Superior temporal gyrus (tissue), 1 donor: ENCODE results near the gene WNT7B.

Experiments used
- DNase-seq: peaks from one replicate; pipeline ENCODE4 v3.0.0-alpha.2; 2016; ENCODE audit errors: extremely low spot score

The WNT7B gene

DNA sequence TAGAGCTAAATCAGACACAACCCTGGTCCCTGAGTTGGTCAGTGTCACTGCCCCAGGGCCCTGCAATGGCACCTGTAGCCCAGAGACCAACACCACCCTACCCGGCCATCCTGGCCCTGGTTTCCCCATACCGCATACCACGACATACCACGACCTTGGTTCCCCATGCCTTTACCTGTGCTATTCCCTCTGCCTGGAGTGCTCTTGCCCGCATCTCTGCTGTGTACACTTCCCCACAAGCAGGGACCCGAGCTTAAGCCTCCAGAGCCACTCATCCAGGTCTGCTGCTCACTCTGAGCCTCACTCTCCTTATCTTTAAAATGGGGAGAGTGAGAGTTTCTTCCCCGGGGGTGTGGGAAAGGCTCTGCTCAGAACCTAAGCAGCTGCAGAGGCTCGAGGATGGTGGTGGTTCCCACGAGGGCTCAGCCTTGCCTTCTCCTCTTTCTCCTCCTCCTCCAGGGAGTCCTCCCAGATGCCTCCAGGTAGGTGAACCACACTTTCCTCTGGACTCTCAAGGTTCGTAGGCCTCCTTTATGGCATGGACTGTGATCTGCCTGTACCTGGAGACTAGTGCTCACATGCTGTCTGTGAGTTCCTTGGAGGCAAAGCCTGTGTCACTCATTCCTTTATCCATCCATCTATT lies 48.1 kb downstream of the WNT7B start:
- no peak for DNase-seq

DNA sequence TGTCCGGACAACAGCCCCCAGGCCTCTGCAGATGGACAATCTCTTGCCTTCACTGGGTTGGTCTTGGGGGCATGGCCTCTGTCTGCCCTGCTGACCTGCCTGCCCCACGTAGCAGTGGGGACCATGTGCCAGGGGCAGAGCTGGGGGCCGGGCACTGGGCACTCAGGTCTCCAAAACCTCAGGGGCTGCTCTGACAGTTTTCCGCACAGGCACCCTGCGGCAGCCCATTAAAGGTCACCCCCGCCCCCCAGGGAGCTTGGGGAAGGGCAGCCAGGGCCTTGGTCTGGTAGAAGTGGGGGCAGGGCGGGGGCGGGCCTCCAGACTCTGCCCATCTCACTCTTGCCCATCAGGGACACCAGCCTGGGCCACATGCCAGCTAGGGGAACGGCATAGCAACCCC lies 49.9 kb downstream of the WNT7B start:
- DNase-seq, result no peak

- no peak for DNase-seq
Measured at GRCh38 chr22:45926433-45926832, 50.5 kb downstream of the WNT7B start.

DNA sequence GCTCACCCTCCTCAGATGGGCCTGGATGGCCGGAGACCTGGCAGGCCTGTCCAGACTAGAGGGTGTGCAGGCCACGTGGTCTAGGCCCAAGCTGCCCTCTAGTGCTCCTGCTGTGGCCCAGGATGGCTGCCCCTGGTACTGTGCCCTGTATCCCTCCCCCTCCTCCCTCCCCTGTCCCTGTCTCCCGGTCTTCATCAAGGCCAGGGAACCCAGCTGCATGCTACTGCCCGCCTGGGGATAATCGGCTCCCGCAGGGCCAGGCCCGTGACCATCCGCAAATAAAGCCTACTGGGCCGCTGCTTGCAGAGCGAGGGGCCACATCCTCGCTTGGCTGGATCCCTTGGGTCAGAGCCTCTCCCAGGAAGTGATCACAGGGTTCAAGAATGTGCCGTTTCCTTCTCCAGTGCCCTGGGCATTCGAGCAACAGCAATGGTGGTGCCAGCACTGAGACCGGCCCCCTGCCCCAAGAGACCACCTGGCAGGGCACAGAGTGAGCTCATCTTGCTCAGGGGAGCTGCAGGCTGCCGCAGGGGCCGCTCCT lies 51.1 kb downstream of the WNT7B start:
- DNase-seq, result no peak

- no peak for DNase-seq
Measured at GRCh38 chr22:45923835-45924234, 53.1 kb downstream of the WNT7B start.

- no peak for DNase-seq
Measured at GRCh38 chr22:45923212-45923611, 53.8 kb downstream of the WNT7B start.

GRCh38 chr22:45922661-45923060 lies 54.3 kb downstream of the WNT7B start:
- no peak for DNase-seq

DNA sequence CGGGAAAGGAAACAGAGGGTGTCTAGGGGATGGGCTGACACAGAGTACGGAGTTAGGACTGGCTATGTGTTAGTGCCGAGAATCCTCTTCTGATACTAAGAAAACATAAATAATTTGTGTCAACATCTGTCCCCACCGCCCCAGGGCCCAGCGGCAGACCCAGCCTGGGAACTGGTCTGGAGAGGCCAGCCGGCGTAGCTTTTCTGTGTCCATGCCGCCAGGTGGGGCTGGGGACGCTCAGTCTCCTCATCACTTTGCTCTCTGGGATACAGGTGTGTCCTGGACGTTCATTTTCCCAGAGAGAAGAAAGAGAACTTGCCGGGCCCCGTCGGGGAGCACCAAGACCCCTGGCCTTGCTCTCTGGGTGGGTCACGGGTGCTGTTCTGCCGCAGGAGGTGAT lies 54.7 kb downstream of the WNT7B start:
- DNase-seq, result no peak

- no peak for DNase-seq
Measured at GRCh38 chr22:45919504-45920286, 57.3 kb downstream of the WNT7B start.

GRCh38 chr22:45918459-45919370 lies 58.2 kb downstream of the WNT7B start:
- DNase-seq, result no peak

GRCh38 chr22:45917700-45918458 lies 59.1 kb downstream of the WNT7B start:
- DNase-seq, result no peak

DNA sequence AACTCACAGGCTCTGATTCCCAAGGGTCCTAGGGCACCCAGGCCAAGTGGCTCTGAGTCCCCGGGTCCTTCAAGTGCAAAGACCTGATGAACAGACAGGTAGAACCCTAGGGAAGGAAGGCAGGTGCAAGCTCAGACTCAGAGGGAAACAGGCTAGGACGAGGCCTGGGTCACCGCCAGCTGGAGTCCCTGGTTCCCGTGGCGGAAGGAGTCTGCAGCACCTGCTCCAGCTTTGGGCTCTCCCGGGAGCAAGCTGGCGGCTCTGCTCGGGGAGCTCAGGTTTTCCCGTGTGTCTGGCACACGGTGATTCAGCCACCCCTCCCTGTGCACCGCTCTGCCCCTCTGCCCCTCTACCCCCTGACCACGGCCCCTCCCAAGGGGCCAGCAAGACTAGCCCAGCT lies 59.8 kb downstream of the WNT7B start:
- no peak for DNase-seq

GRCh38 chr22:45916515-45916914 lies 60.4 kb downstream of the WNT7B start:
- DNase-seq, result no peak

DNA sequence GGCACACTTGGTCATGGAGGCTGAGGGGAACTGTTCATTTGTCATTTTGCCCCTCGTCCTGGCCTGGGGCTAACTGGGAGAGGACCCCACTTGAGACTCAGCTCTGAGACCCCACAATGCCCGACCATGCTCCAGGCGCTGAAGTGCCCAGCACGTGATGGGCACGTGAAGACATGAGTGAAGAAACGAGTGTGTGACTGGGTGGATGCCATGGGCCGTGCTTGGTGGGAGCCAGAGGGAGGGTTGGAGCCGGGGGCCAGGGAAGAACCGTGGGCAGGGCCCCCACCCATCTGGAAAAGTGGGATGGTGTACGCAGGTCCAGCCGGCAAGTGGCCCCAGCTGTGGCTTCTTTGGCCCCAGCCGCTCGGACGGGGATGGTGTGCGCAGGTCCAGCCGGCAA lies 61.1 kb downstream of the WNT7B start:
- no peak for DNase-seq

DNA sequence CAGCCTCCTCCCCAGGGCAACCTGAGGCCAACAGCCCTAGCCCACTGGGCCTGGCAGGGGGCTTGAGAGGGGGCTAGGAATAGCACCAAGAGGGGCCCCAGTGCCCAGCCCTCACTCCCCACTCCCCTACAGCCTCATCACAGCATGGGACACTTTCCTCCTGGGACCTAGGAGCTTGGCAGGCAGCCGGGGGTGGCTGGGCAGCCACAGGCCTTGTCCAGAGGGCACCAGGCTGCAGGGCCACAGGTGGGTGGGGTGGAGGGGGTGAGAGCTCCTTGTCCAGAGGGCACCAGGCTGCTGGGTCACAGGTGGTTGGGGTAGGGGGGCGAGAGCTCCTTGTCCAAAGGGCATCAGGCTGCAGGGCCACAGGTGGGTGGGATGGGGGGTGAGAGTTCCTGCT lies 61.8 kb downstream of the WNT7B start:
- no peak for DNase-seq

DNA sequence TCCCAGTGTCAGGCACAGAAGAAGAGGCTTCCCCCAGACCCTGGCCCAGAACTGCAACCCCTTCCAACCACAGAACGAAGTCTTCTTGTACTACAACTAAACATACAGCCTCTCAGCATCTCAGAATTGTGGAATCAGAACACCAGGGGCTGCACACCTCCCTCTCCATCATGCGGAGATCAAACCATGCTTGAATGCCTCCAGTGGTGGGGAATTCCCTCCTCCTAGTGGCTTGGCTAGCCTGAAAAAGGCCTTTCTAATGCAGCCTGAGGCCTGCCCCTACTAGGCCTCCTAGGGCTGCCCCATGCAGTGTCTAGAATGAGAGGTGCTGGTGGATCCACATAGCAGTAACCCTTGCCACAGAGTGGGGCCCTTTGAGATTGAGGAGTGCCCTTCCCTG lies 62.7 kb downstream of the WNT7B start:
- no peak for DNase-seq

DNA sequence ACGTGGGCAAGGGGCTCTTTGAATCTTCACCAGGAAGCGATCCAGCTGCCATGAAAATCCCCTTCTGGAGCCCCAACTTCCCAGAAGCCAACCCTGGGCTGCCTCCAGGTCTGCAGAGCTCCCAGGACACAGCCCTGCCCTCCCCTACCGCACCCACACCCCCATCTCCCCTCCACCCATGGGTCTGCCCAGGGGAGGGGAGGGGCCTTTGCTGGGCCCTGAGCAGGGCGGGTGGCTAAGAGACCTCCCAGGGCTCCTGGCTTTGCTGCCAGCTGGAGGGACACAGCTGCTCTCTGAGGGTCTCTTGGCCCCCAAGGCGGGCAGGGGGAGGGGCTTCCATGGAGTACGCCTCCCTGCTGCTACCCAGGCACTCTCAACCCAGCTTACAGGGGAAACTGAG lies 64.1 kb downstream of the WNT7B start:
- no peak for DNase-seq

DNA sequence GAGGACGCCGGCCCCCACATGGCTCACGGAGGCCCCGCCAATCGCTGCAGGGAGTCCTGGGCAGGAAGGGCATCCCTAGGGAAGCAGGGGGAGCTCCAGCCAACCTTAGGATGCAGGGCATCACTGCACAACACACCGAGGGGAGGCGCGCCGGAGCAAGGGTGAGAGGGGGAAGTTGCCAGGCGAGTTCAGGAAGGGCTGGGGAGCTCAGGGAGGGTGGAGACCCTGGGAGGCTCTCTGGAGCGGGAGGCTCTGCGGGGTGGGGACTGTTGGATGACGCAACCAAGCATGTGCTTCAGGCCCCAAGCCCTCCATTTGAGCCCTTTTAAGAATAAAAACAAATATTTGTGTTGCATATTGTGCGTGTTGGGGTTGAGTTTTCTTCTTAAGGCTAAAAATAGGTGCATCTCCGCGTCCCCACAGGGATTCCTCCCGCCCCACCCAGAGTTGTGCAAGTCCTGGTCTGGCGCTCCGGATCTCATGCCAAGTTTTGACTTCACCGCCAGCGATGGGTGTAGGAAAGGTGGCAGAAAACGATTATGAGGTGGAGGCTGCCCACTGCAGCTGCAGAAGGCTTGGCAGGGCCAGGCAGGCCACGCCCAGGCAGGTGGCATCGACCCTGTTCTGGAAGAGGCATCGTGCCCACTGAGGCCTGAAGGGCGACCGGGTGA lies 65.2 kb downstream of the WNT7B start:
- DNase-seq, result no peak

GRCh38 chr22:45910928-45911467 lies 66.0 kb downstream of the WNT7B start:
- DNase-seq, result no peak

GRCh38 chr22:45908961-45909360 lies 68.0 kb downstream of the WNT7B start:
- no peak for DNase-seq

DNA sequence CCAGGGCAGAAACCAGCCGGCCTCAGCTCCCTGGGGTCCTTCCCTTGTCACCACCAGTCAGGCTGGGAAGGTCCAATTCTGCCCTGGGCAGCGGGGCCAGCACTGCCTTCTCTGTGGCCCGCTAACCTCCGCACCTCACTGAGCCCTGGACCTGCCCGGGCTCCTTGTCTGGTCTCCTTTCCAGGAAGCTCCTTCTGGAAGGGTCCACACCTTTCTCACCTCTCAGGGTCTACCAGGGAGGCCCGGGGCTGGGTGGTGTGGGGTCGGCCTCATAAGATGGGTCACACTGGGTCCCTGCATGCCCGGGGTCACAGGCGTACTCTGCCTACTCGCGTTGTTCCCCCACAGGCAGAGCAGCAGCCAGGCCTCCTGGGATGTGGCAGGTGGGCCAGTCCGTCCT lies 69.0 kb downstream of the WNT7B start:
- DNase-seq, result no peak
